Parathyroid adenoma (tissue), 2 donors: ENCODE data around the gene CAMTA1.

Experiments
- H2AFZ ChIP-seq: fragments of 300-600 bp; sonication (generic); one replicate; pipeline ENCODE4 v1.7.0; 2017; ENCODE audit warnings: antibody characterized with exemption, mild to moderate bottlenecking
- H3K27ac ChIP-seq: fragments of 300-600 bp; sonication (generic); one replicate; pipeline ENCODE4 v1.7.0; 2017
- H3K27me3 ChIP-seq: fragments of 300-600 bp; sonication (generic); one replicate; pipeline ENCODE4 v1.7.0; 2017; ENCODE audit warnings: low read length; ENCODE audit not compliant: control insufficient read depth, insufficient read depth
- H3K36me3 ChIP-seq: fragments of 300-600 bp; sonication (generic); one replicate; pipeline ENCODE4 v1.7.0; 2017; ENCODE audit warnings: low read length; ENCODE audit not compliant: control insufficient read depth, insufficient read depth
- H3K4me1 ChIP-seq: fragments of 300-600 bp; sonication (generic); one replicate; pipeline ENCODE4 v1.7.0; 2017; ENCODE audit warnings: control low read depth
- H3K4me2 ChIP-seq: fragments of 300-600 bp; sonication (generic); one replicate; pipeline ENCODE4 v1.7.0; 2017; ENCODE audit warnings: low read length
- H3K4me3 ChIP-seq: fragments of 300-600 bp; sonication (generic); one replicate; pipeline ENCODE4 v1.7.0; 2017; ENCODE audit warnings: low read depth, low read length
- H3K79me2 ChIP-seq: fragments of 300-600 bp; sonication (generic); one replicate; pipeline ENCODE4 v1.7.0; 2017; ENCODE audit warnings: control low read depth
- H3K9ac ChIP-seq: fragments of 300-600 bp; sonication (generic); one replicate; pipeline ENCODE4 v1.7.0; 2017; ENCODE audit warnings: mild to moderate bottlenecking
- H3K9me3 ChIP-seq: fragments of 300-600 bp; sonication (generic); one replicate; pipeline ENCODE4 v1.7.0; 2017; ENCODE audit warnings: low read length; ENCODE audit not compliant: control insufficient read depth
- CTCF ChIP-seq: fragments of 300-600 bp; sonication (generic); IDR thresholded peaks from one replicate; pipeline ENCODE4 v1.7.0; 2017; ENCODE audit warnings: antibody characterized with exemption, mild to moderate bottlenecking
- donor health status: primary hyperparathyroidism.

Gene CAMTA1

GRCh38 chr1:7335224-7335879, 550.1 kb downstream of the CAMTA1 start:
- H3K9me3 ChIP-seq = no peaks in the 10 kb centered on the region
- H3K36me3 ChIP-seq = no peaks in the 10 kb centered on the region
- no peaks in the 10 kb centered on the region for H3K27me3 ChIP-seq
- H2AFZ ChIP-seq = no peak overlapping the region
- peak overlapping the region; percentile 3 for H3K4me2 ChIP-seq
- H3K27ac ChIP-seq = no peak overlapping the region
- H3K9ac ChIP-seq = no peak overlapping the region
- H3K4me1 ChIP-seq = peaks cover 8% of the 10 kb centered on the region
- TF ChIP-seq CTCF = no peak
- no peaks in the 10 kb centered on the region for H3K79me2 ChIP-seq
- no peak overlapping the region for H3K4me3 ChIP-seq

GRCh38 chr1:7338439-7338838, 553.2 kb downstream of the CAMTA1 start:
- Histone ChIP-seq H3K36me3 (no peaks in the 10 kb centered on the region), H3K4me1 (peaks cover 13% of the 10 kb centered on the region), H2AFZ (no peak overlapping the region)

GRCh38 chr1:7339014-7339413, 553.8 kb downstream of the CAMTA1 start:
- no peak overlapping the region for H3K4me3 ChIP-seq
- H3K4me2 ChIP-seq = no peak overlapping the region
- H3K4me1 ChIP-seq = peaks cover 13% of the 10 kb centered on the region
- H3K36me3 ChIP-seq = no peaks in the 10 kb centered on the region
- H3K27me3 ChIP-seq = no peaks in the 10 kb centered on the region
- no peak overlapping the region for H3K27ac ChIP-seq
- no peak overlapping the region for H2AFZ ChIP-seq
- no peaks in the 10 kb centered on the region for H3K79me2 ChIP-seq
- TF ChIP-seq CTCF = no peak
- H3K9me3 ChIP-seq = no peaks in the 10 kb centered on the region
- no peak overlapping the region for H3K9ac ChIP-seq

More at GRCh38 chr1:7338439-7338838, 553.2 kb downstream of the CAMTA1 start:
- Histone ChIP-seq H3K79me2 (no peaks in the 10 kb centered on the region), H3K4me3 (no peak overlapping the region), H3K9ac (no peak overlapping the region), H3K27ac (no peak overlapping the region), H3K27me3 (no peaks in the 10 kb centered on the region), H3K9me3 (no peaks in the 10 kb centered on the region), H3K4me2 (no peak overlapping the region)
- no peak for TF ChIP-seq CTCF

GRCh38 chr1:7339953-7340352, 554.7 kb downstream of the CAMTA1 start:
- TF ChIP-seq CTCF = no peak
- Histone ChIP-seq H3K9me3 (no peaks in the 10 kb centered on the region), H3K27ac (no peak overlapping the region), H3K27me3 (no peaks in the 10 kb centered on the region), H3K4me1 (peaks cover 7% of the 10 kb centered on the region), H2AFZ (no peak overlapping the region), H3K9ac (no peak overlapping the region), H3K79me2 (no peaks in the 10 kb centered on the region), H3K36me3 (no peaks in the 10 kb centered on the region), H3K4me3 (no peak overlapping the region), H3K4me2 (no peak overlapping the region)
